SK-N-SH treated with all-trans-retinoic acid at 6 μM for 48 hours (cell line): ENCODE results near the gene WDR59.

Experiments
- ARNTL ChIP-seq: fragments of 450-650 bp; formaldehyde crosslinking; IDR thresholded peaks from 2 replicates; pipeline ENCODE4 v1.5.0; 2020; ENCODE audit warnings: low read depth, mild to moderate bottlenecking, moderate library complexity, borderline replicate concordance
- BACH2 ChIP-seq: fragments of 250-450 bp; sonication (Bioruptor Pico); IDR thresholded peaks from 2 replicates; pipeline ENCODE4 v1.9.0; 2021; ENCODE audit warnings: mild to moderate bottlenecking, borderline replicate concordance
- SNAI2 ChIP-seq: fragments of 250-450 bp; sonication (Bioruptor Pico); IDR thresholded peaks from 2 replicates; pipeline ENCODE4 v1.5.0; 2020; ENCODE audit warnings: mild to moderate bottlenecking, moderate library complexity
- TCF4 ChIP-seq: fragments of 250-450 bp; sonication (Bioruptor Pico); IDR thresholded peaks from 2 replicates; pipeline ENCODE4 v1.8.0; 2021; ENCODE audit warnings: mild to moderate bottlenecking, moderate library complexity, borderline replicate concordance
- ZC3H10 ChIP-seq: fragments of 250-450 bp; sonication (Bioruptor Pico); IDR thresholded peaks from 2 replicates; pipeline ENCODE4 v1.5.1; 2021; ENCODE audit warnings: mild to moderate bottlenecking, moderate library complexity
- ZFP30 ChIP-seq: fragments of 450-650 bp; formaldehyde crosslinking; IDR thresholded peaks from 2 replicates; pipeline ENCODE4 v1.5.0; 2022; ENCODE audit warnings: mild to moderate bottlenecking, moderate library complexity
- ZNF8 ChIP-seq: fragments of 450-650 bp; formaldehyde crosslinking; IDR thresholded peaks from 2 replicates; pipeline ENCODE4 v1.5.0; 2020; ENCODE audit warnings: mild to moderate bottlenecking, moderate library complexity
- TF ChIP-seq, protein P1 (sequence below): fragments of 250-450 bp; sonication (Bioruptor Pico); IDR thresholded peaks from 2 replicates; pipeline ENCODE4 v1.5.0; 2020; ENCODE audit warnings: mild to moderate bottlenecking, moderate library complexity
- TF ChIP-seq, protein P2 (sequence below): fragments of 250-450 bp; sonication (Bioruptor Pico); IDR thresholded peaks from 2 replicates; pipeline ENCODE4 v1.8.0; 2020; ENCODE audit warnings: mild to moderate bottlenecking, moderate library complexity, borderline replicate concordance

DNA sequence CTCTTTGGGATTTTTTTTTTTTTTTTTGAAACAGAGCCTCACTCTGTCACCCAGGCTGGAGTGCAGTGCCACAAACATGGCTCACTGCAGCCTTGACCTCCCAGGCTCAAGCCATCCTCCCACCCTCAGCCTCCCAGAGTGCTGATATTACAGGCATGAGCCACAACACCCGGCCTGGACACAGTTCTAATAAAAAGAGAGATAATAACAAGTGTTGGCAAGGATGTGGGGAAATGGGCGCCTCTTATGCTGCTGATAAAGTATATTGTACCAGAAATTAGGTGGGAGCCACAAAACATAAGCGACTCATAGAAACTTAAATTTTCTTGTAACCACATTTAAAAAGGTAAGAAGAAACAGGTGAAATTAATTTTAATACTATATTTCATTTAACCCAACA is 159.9 kb downstream of the WDR59 start:
- TF ChIP-seq ZC3H10 (CRISPR knock-in tag) (no peak), SNAI2 (no peak), ZFP30 (CRISPR knock-in tag) (no peak), ARNTL (CRISPR knock-in tag) (no peak), BACH2 (CRISPR knock-in tag) (no peak), ZNF8 (CRISPR knock-in tag) (no peak), TCF4 (CRISPR knock-in tag) (no peak)
- TF ChIP-seq, protein P1, sequence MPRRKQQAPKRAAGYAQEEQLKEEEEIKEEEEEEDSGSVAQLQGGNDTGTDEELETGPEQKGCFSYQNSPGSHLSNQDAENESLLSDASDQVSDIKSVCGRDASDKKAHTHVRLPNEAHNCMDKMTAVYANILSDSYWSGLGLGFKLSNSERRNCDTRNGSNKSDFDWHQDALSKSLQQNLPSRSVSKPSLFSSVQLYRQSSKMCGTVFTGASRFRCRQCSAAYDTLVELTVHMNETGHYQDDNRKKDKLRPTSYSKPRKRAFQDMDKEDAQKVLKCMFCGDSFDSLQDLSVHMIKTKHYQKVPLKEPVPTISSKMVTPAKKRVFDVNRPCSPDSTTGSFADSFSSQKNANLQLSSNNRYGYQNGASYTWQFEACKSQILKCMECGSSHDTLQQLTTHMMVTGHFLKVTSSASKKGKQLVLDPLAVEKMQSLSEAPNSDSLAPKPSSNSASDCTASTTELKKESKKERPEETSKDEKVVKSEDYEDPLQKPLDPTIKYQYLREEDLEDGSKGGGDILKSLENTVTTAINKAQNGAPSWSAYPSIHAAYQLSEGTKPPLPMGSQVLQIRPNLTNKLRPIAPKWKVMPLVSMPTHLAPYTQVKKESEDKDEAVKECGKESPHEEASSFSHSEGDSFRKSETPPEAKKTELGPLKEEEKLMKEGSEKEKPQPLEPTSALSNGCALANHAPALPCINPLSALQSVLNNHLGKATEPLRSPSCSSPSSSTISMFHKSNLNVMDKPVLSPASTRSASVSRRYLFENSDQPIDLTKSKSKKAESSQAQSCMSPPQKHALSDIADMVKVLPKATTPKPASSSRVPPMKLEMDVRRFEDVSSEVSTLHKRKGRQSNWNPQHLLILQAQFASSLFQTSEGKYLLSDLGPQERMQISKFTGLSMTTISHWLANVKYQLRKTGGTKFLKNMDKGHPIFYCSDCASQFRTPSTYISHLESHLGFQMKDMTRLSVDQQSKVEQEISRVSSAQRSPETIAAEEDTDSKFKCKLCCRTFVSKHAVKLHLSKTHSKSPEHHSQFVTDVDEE, result no peak
- TF ChIP-seq, protein P2, sequence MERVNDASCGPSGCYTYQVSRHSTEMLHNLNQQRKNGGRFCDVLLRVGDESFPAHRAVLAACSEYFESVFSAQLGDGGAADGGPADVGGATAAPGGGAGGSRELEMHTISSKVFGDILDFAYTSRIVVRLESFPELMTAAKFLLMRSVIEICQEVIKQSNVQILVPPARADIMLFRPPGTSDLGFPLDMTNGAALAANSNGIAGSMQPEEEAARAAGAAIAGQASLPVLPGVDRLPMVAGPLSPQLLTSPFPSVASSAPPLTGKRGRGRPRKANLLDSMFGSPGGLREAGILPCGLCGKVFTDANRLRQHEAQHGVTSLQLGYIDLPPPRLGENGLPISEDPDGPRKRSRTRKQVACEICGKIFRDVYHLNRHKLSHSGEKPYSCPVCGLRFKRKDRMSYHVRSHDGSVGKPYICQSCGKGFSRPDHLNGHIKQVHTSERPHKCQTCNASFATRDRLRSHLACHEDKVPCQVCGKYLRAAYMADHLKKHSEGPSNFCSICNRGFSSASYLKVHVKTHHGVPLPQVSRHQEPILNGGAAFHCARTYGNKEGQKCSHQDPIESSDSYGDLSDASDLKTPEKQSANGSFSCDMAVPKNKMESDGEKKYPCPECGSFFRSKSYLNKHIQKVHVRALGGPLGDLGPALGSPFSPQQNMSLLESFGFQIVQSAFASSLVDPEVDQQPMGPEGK (CRISPR knock-in tag), result no peak
